Naive thymus-derived CD4-positive, alpha-beta T cell (primary cell): Measurements from ENCODE around the gene MXD1. TPM values are rescaled to one million over a fixed set of nuclear protein-coding genes. Genes with fewer than 3 reads are reported as not detected.
"Not testable (repeated sequence)": the region's sequence is repeated elsewhere in the genome, so short reads cannot be mapped to it uniquely, and the experiment has no call there.

Source experiments
- ATAC-seq: fragments of 150-1000 bp; cut with Tn5 transposase; 2 replicates; pipeline ENCODE4 v1.10.0; 2021; ENCODE audit warnings: mild to moderate bottlenecking, moderate library complexity
- CTCF ChIA-PET: fragments of 350-600 bp; sonication (Branson Sonifier 250); formaldehyde crosslinking; loops from one replicate; lab custom pipeline; 2021; ENCODE audit warnings: antibody characterized with exemption; lab: Charles Lee
- POLR2A ChIA-PET: fragments of 350-600 bp; sonication (Branson Sonifier 250); formaldehyde crosslinking; loops from one replicate; lab custom pipeline; 2021; ENCODE audit warnings: antibody characterized with exemption, inconsistent platforms; lab: Charles Lee
- DNase-seq, 9 donors: peaks; one replicate each; pipeline versions ENCODE4 v3.0.0 to v3.0.0-alpha.2; 2020 to 2022; ENCODE audit warnings: mixed read lengths in 1 of 9
- H3K27ac ChIP-seq: one replicate; pipeline ENCODE4 v1.7.0; 2013; ENCODE audit warnings: mild to moderate bottlenecking, low read depth, low read length, moderate library complexity
- H3K27me3 ChIP-seq, 2 donors: one replicate each; pipeline ENCODE4 v1.7.0; 2013; ENCODE audit warnings: low read length in 2 of 2, mild to moderate bottlenecking in 2 of 2, moderate library complexity in 2 of 2; ENCODE audit not compliant: control insufficient read depth in 2 of 2, insufficient read depth in 2 of 2
- H3K36me3 ChIP-seq, 3 experiments: 1 replicate in 2 of 3; 2 replicates in 1 of 3; pipeline ENCODE4 v1.7.0; 2013; ENCODE audit warnings: low read length in 3 of 3, mild to moderate bottlenecking in 3 of 3, moderate library complexity in 1 of 3; ENCODE audit not compliant: insufficient read depth in 3 of 3, control insufficient read depth in 2 of 3
- H3K4me1 ChIP-seq, 2 donors: one replicate each; pipeline ENCODE4 v1.7.0; 2013; ENCODE audit warnings: low read length in 2 of 2, mild to moderate bottlenecking in 2 of 2, moderate library complexity in 1 of 2; ENCODE audit not compliant: control insufficient read depth in 2 of 2, insufficient read depth in 2 of 2
- H3K4me3 ChIP-seq: 2 replicates; pipeline ENCODE4 v1.7.0; 2013; ENCODE audit warnings: mild to moderate bottlenecking, low read length
- H3K9me3 ChIP-seq, 3 experiments: 1 replicate in 2 of 3; 2 replicates in 1 of 3; pipeline ENCODE4 v1.7.0; 2013; ENCODE audit warnings: low read length in 3 of 3; ENCODE audit not compliant: control insufficient read depth in 2 of 3
- H3K27ac Mint-ChIP-seq, 9 donors: one replicate each; pipeline ENCODE4 v1.8.0; 2020 to 2022; ENCODE audit warnings: mixed read lengths in 9 of 9, mild to moderate bottlenecking in 8 of 9, moderate library complexity in 5 of 9, inconsistent platforms in 2 of 9
- H3K27me3 Mint-ChIP-seq, 5 donors: one replicate each; pipeline ENCODE4 v1.8.0; 2021 to 2022; ENCODE audit warnings: mixed read lengths in 5 of 5, mild to moderate bottlenecking in 1 of 5
- H3K36me3 Mint-ChIP-seq, 5 donors: one replicate each; pipeline ENCODE4 v1.8.0; 2020 to 2022; ENCODE audit warnings: mixed read lengths in 5 of 5, mild to moderate bottlenecking in 3 of 5, inconsistent platforms in 1 of 5
- H3K4me1 Mint-ChIP-seq, 7 donors: one replicate each; pipeline ENCODE4 v1.8.0; 2020 to 2022; ENCODE audit warnings: mixed read lengths in 7 of 7, mild to moderate bottlenecking in 3 of 7, inconsistent platforms in 1 of 7
- H3K4me3 Mint-ChIP-seq, 10 donors: one replicate each; pipeline ENCODE4 v1.8.0; 2020 to 2022; ENCODE audit warnings: mild to moderate bottlenecking in 10 of 10, mixed read lengths in 10 of 10, moderate library complexity in 6 of 10, inconsistent platforms in 2 of 10
- H3K9me3 Mint-ChIP-seq, 11 donors: one replicate each; pipeline ENCODE4 v1.8.0; 2020 to 2022; ENCODE audit warnings: mixed read lengths in 11 of 11, mild to moderate bottlenecking in 4 of 11, inconsistent platforms in 1 of 11, moderate library complexity in 1 of 11
- intact Hi-C, 2 donors: fragments of 100-400 bp; cut with micrococcal nuclease; formaldehyde crosslinking; loops; one replicate each; pipeline ENCODE4 v1.15.1; 2023
- polyA plus RNA-seq, 2 donors: library from polyadenylated mRNA; unstranded; fragments of 300-500 nt; fragmentation: Illumina TruSeq; gene quantifications; one replicate each; pipeline ENCODE4 v1.2.3, GENCODE V29; 2021
- total RNA-seq, 6 experiments: library from RNA in 5 of 6; stranded (reverse) in 5 of 6; gene quantifications; 1 replicate in 5 of 6; 2 replicates in 1 of 6; pipeline ENCODE4 v1.2.3 and lab custom pipeline; 2021 to 2026

MXD1 gene
- total and polyA plus RNA-seq, 7 experiments from 2014 or later, result 7.0 to 112 (median 16.1) TPM

GRCh38 chr2:69893684-69894551 is 21.0 kb upstream of the MXD1 start, which contains the start of gene SNRNP27:
Gene SNRNP27 (plus strand): TSS chr2:69893956. CDS start chr2:69893985, 29 bp downstream.
- Mint-ChIP-seq H3K4me3 (peak within 1 kb of the TSS; percentile 90 to 100 (median 99)), H3K27me3 (no peaks in the 10 kb centered on the region), H3K4me1 (peaks cover 12 to 56% (median 43%) of the 10 kb centered on the region in 7 donors), H3K36me3 (peaks cover 0 to 21% (median 13%) of the 10 kb centered on the region in 5 donors), H3K9me3 (peaks cover 0 to 7% (median 0%) of the 10 kb centered on the region in 11 donors), H3K27ac (peak within 1 kb of the TSS; percentile 93 to 100 (median 99))
- Histone ChIP-seq H3K36me3 (peaks cover 9 to 37% (median 16%) of the 10 kb centered on the region in 3 experiments), H3K9me3 (no peaks in the 10 kb centered on the region), H3K4me3 (peak within 1 kb of the TSS; percentile 67), H3K27me3 (no peaks in the 10 kb centered on the region), H3K27ac (peak within 1 kb of the TSS; percentile 91), H3K4me1 (peaks cover 12 to 17% of the 10 kb centered on the region in 2 donors)
- CTCF ChIA-PET, result interaction anchor here (0.7 kb wide), 1 partner anchor 263 kb away, joined by 3 read pairs; no protein-coding TSS in a partner anchor
- POLR2A ChIA-PET, result interaction anchor here (0.6 to 3.0 kb wide), 16 partner anchors 8 to 457 kb away, joined by 3 to 32 read pairs (median 4); partner anchors contain the start of genes C2orf42, FAM136A, MXD1 and NFU1
- DNase-seq, result peak; percentile 62 to 84 (median 77)
- ATAC-seq, result peak; percentile 90
- intact Hi-C loops, result loop anchor here (1.0 to 5.0 kb wide), 8 partner anchors 8 to 1101 kb away; partner anchors contain the start of genes GMCL1 (in 1 of the 2), MXD1 (in 1 of the 2), SNRPG (in 1 of the 2) and TEX261 (in 1 of the 2)

GRCh38 chr2:69894737-69895136 is 20.2 kb upstream of the MXD1 start:
- POLR2A ChIA-PET, result interaction anchor here (0.6 to 3.0 kb wide), 8 partner anchors 12 to 399 kb away, joined by 3 to 32 read pairs (median 7); partner anchors contain the start of genes C2orf42, MXD1 and SNRPG
- Histone ChIP-seq H3K4me3 (peak overlapping the region; percentile 67), H3K36me3 (peaks cover 11 to 41% (median 16%) of the 10 kb centered on the region in 3 experiments), H3K4me1 (peaks cover 12 to 17% of the 10 kb centered on the region in 2 donors), H3K27ac (peak overlapping the region; percentile 91)
- H3K4me3 Mint-ChIP-seq, result peak overlapping the region; percentile 90 to 100 (median 99)
- peaks cover 12 to 60% (median 46%) of the 10 kb centered on the region in 7 donors for H3K4me1 Mint-ChIP-seq
- CTCF ChIA-PET, result interaction anchor here (0.5 kb wide), 1 partner anchor 210 kb away, joined by 4 read pairs; no protein-coding TSS in a partner anchor
- H3K27ac Mint-ChIP-seq, result peak overlapping the region in 6 of 9 donors; percentile 79 to 100 (median 99)
- not testable (repeated sequence) for DNase-seq, H3K27me3 Mint-ChIP-seq, ATAC-seq, H3K9me3 ChIP-seq, H3K27me3 ChIP-seq, H3K9me3 Mint-ChIP-seq
- intact Hi-C loops, result loop anchor here (1.0 to 5.0 kb wide), 4 partner anchors 8 to 398 kb away; partner anchors contain the start of gene SNRPG (in 1 of the 2)
- H3K36me3 Mint-ChIP-seq, result peaks cover 0 to 19% (median 13%) of the 10 kb centered on the region in 5 donors

- intact Hi-C loops, result loop anchor here (1.0 to 10.0 kb wide), 3 partner anchors 8 to 178 kb away; partner anchors contain the start of gene SNRNP27 (in 1 of the 2)
- DNase-seq, result peak in 5 of 9 donors; percentile 14 to 35 (median 25)
Measured at GRCh38 chr2:69902213-69902922, 12.5 kb upstream of the MXD1 start.

GRCh38 chr2:69907216-69907615 is 7.7 kb upstream of the MXD1 start:
- Mint-ChIP-seq H3K27me3 (no peaks in the 10 kb centered on the region), H3K36me3 (peaks cover 0 to 26% (median 19%) of the 10 kb centered on the region in 5 donors), H3K9me3 (no peaks in the 10 kb centered on the region), H3K4me3 (no peak overlapping the region), H3K27ac (peak overlapping the region in 2 of 9 donors; percentile 37 to 56), H3K4me1 (peaks cover 13 to 40% (median 28%) of the 10 kb centered on the region in 7 donors)
- Histone ChIP-seq H3K27ac (no peak overlapping the region), H3K4me1 (peaks cover 0 to 11% of the 10 kb centered on the region in 2 donors), H3K36me3 (peaks cover 9 to 29% (median 15%) of the 10 kb centered on the region in 3 experiments), H3K4me3 (no peak overlapping the region), H3K27me3 (no peaks in the 10 kb centered on the region), H3K9me3 (no peaks in the 10 kb centered on the region)
- ChIA-PET CTCF (interaction anchor here (0.7 kb wide), 2 partner anchors 43 to 138 kb away, joined by 3 read pairs; no protein-coding TSS in a partner anchor), POLR2A (interaction anchor here (1.5 to 1.8 kb wide), 2 partner anchors 227 to 236 kb away, joined by 4 to 5 read pairs; no protein-coding TSS in a partner anchor)
- DNase-seq, result no peak
- no peak for ATAC-seq
- intact Hi-C loops, result loop anchor here in 1 of 2 donors (10.0 kb wide), 1 partner anchor 182 kb away; no protein-coding TSS in a partner anchor

More at GRCh38 chr2:69902213-69902922, 12.5 kb upstream of the MXD1 start:
- ChIA-PET POLR2A (interaction anchor here (0.7 to 1.6 kb wide), 6 partner anchors 9 to 346 kb away, joined by 3 to 6 read pairs (median 4); partner anchors contain the start of gene SNRNP27), CTCF (interaction anchor here (0.7 kb wide), 1 partner anchor 169 kb away, joined by 3 read pairs; no protein-coding TSS in a partner anchor)
- peaks cover 0 to 28% (median 24%) of the 10 kb centered on the region in 5 donors for H3K36me3 Mint-ChIP-seq
- no peaks in the 10 kb centered on the region for H3K27me3 ChIP-seq
- H3K9me3 ChIP-seq, result no peaks in the 10 kb centered on the region
- H3K4me1 Mint-ChIP-seq, result peaks cover 28 to 79% (median 61%) of the 10 kb centered on the region in 7 donors
- H3K4me1 ChIP-seq, result peaks cover 0 to 21% of the 10 kb centered on the region in 2 donors
- H3K27me3 Mint-ChIP-seq, result no peaks in the 10 kb centered on the region
- peak overlapping the region; percentile 79 to 96 (median 88) for H3K27ac Mint-ChIP-seq
- peak overlapping the region; percentile 79 to 98 (median 90) for H3K4me3 Mint-ChIP-seq
- no peaks in the 10 kb centered on the region for H3K9me3 Mint-ChIP-seq
- peak overlapping the region; percentile 65 for H3K4me3 ChIP-seq
- peak overlapping the region; percentile 58 for H3K27ac ChIP-seq
- peaks cover 10 to 44% (median 17%) of the 10 kb centered on the region in 3 experiments for H3K36me3 ChIP-seq
- peak; percentile 78 for ATAC-seq

GRCh38 chr2:69911985-69912563 is 2.8 kb upstream of the MXD1 start:
- peak overlapping the region in 2 of 10 donors; percentile 29 to 44 for H3K4me3 Mint-ChIP-seq
- H3K27me3 ChIP-seq, result no peaks in the 10 kb centered on the region
- ChIA-PET CTCF (interaction anchor here (0.6 to 5.1 kb wide), 16 partner anchors 149 to 706 kb away, joined by 3 to 56 read pairs (median 3); partner anchors contain the start of genes C2orf42, FAM136A, PCYOX1 and SNRPG), POLR2A (interaction anchor here (0.7 to 7.3 kb wide), 12 partner anchors 16 to 392 kb away, joined by 3 to 172 read pairs (median 18); partner anchors contain the start of genes C2orf42, FAM136A, PCBP1 and SNRNP27)
- peaks cover 0 to 5% (median 0%) of the 10 kb centered on the region in 11 donors for H3K9me3 Mint-ChIP-seq
- peak overlapping the region; percentile 53 for H3K27ac ChIP-seq
- H3K36me3 Mint-ChIP-seq, result peaks cover 0 to 14% (median 13%) of the 10 kb centered on the region in 5 donors
- DNase-seq (peak in 7 of 9 donors; percentile 43 to 71 (median 60)), ATAC-seq (no peak)
- peaks cover 7 to 20% (median 10%) of the 10 kb centered on the region in 3 experiments for H3K36me3 ChIP-seq
- H3K27ac Mint-ChIP-seq, result peak overlapping the region; percentile 25 to 88 (median 81)
- H3K9me3 ChIP-seq, result no peaks in the 10 kb centered on the region
- no peaks in the 10 kb centered on the region for H3K27me3 Mint-ChIP-seq
- intact Hi-C loops, result loop anchor here (1.0 to 10.0 kb wide), 4 partner anchors 390 to 737 kb away; partner anchors contain the start of genes FAM136A (in 2 of the 2) and TGFA (in 1 of the 2)
- H3K4me3 ChIP-seq, result no peak overlapping the region
- H3K4me1 ChIP-seq, result peaks cover 4 to 8% of the 10 kb centered on the region in 2 donors
- H3K4me1 Mint-ChIP-seq, result peaks cover 4 to 25% (median 22%) of the 10 kb centered on the region in 7 donors
